ENCODE data around the gene ARMC12. TPM values are rescaled to one million over a fixed set of nuclear protein-coding genes. Genes with fewer than 3 reads are reported as not detected.
"Not testable (repeated sequence)": the region's sequence is repeated elsewhere in the genome, so short reads cannot be mapped to it uniquely, and the experiment has no call there.

ARMC12 gene, protein sequence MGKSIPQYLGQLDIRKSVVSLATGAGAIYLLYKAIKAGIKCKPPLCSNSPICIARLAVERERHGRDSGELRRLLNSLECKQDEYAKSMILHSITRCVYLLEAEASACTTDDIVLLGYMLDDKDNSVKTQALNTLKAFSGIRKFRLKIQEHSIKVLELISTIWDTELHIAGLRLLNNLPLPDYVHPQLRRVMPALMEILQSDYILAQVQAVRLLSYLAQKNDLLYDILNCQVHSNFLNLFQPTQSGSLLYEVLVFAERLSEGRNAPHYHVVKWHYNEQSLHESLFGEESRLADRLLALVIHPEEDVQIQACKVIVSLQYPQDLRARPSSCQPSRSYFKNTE
- under 1 TPM in 1 of 4 donors, not detected in 3; 0.31 TPM for total RNA-seq
- polyA plus RNA-seq, result 0.32 TPM
- long read RNA-seq, donor 1, result 0 reads
- long read RNA-seq, donor 2, result 0 reads
- long read RNA-seq, donor 3, partial matches to known transcripts, result 0 of 1 reads
- long read RNA-seq, donor 3, other reads (novel, unspliced or antisense), result 1 of 1 reads
- long read RNA-seq, donor 4, result 0 reads

GRCh38 chr6:35736982-35737412 lies at the start of gene ARMC12:
Gene ARMC12, plus strand, starts transcription at chr6:35737032. Its CDS starts 77 bp downstream, at chr6:35737109.
- Histone ChIP-seq H3K27ac (ENCODE audit: low read length) (no peak within 1 kb of the TSS), H3K27me3 (ENCODE audit: control insufficient read depth, insufficient read depth) (no peaks in the 10 kb centered on the region), H3K9me3 (ENCODE audit: control insufficient read depth, low read length) (no peaks in the 10 kb centered on the region), H3K4me3 (ENCODE audit: low read length) (no peak within 1 kb of the TSS), H3K4me1 (ENCODE audit: control insufficient read depth, insufficient read depth, low read length) (peaks cover 12% of the 10 kb centered on the region)
- peak in 2 of 3 donors; percentile 37 to 43 for DNase-seq
- ATAC-seq, result peak in 1 of 2 donors; percentile 0
- intact Hi-C loops (cut with DNase I), result loop anchor here (1.0 to 5.0 kb wide), 6 partner anchors 152 to 215 kb away; no protein-coding TSS in a partner anchor
- WGBS, result 93% methylated on average over 10 of the region's 10 CpGs

- ATAC-seq, result peak; percentile 6 to 35
- intact Hi-C loops (cut with DNase I), result loop anchor here (2.0 to 10.0 kb wide), 6 partner anchors 37 to 103 kb away; no protein-coding TSS in a partner anchor
- WGBS, result under 1% methylated on average over 100 of the region's 100 CpGs
Measured at GRCh38 chr6:35687658-35688604, 48.9 kb upstream of the ARMC12 start.

DNA sequence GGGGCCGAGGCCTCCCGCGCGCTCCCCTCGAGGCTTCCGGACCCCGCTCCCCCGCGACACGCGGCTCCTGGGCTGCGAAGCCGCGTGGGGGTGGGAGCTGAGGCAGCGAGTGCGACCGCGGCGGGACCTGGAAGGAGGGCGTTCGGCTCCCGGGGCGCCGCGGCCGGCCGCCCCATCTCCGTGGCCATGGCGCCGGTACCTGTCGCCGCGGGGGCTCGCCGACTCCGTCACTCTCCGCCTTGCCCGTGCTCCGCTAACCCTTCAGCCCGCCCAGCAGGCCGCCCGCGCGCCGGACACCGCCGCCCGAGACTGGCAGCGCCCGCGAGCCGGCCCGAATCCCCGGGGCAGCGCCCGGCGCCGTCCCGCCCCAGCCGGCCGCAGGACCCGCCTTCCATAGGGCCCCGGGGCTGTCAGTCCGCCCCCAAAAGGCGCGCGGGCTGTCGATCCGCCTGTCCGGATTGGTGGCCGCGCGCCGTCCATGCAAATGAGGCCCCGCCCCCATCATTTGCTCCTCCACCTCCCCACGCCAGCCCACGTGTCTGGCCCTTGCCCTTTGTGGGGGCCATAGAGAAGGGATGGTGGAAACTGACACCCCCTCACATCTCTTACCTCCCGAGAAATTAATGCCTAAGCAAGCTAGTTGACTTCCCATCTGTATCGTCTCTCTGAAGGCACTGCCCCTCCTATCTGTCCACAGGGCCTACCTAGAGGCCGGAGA lies 48.1 kb upstream of the ARMC12 start, which contains the start of gene FKBP5:
Gene FKBP5 (minus strand): TSS at position 311 of the 718 bp plus-strand sequence. CDS start 46,091 bp downstream, outside the sequence.
- DNase-seq (peak; percentile 97 to 99 (median 98)), ATAC-seq (peak; percentile 95 to 96)
- intact Hi-C loops (cut with DNase I), result loop anchor here (2.0 to 10.0 kb wide), 6 partner anchors 36 to 104 kb away; no protein-coding TSS in a partner anchor
- Histone ChIP-seq H3K4me3 (ENCODE audit: low read length) (peak within 1 kb of the TSS; percentile 86), H3K27ac (ENCODE audit: low read length) (peak within 1 kb of the TSS; percentile 99), H3K9me3 (ENCODE audit: control insufficient read depth, low read length) (no peaks in the 10 kb centered on the region), H3K27me3 (ENCODE audit: control insufficient read depth, insufficient read depth) (no peaks in the 10 kb centered on the region), H3K4me1 (ENCODE audit: control insufficient read depth, insufficient read depth, low read length) (peaks cover 14% of the 10 kb centered on the region)
- 1% methylated on average over 79 of the region's 80 CpGs for WGBS

More at GRCh38 chr6:35687658-35688604, 48.9 kb upstream of the ARMC12 start:
- H3K27me3 ChIP-seq (ENCODE audit: control insufficient read depth, insufficient read depth), result no peaks in the 10 kb centered on the region
- no peaks in the 10 kb centered on the region for H3K9me3 ChIP-seq (ENCODE audit: control insufficient read depth, low read length)
- peak; percentile 50 to 81 (median 74) for DNase-seq
- peaks cover 14% of the 10 kb centered on the region for H3K4me1 ChIP-seq (ENCODE audit: control insufficient read depth, insufficient read depth, low read length)
- peak overlapping the region; percentile 99 for H3K27ac ChIP-seq (ENCODE audit: low read length)
- peak overlapping the region; percentile 86 for H3K4me3 ChIP-seq (ENCODE audit: low read length)

- WGBS, result 96% methylated on average over 16 of the region's 16 CpGs
- ATAC-seq; H3K4me3 ChIP-seq (ENCODE audit: low read length); H3K27me3 ChIP-seq (ENCODE audit: control insufficient read depth, insufficient read depth); intact Hi-C loops (cut with DNase I); DNase-seq; H3K27ac ChIP-seq (ENCODE audit: low read length); H3K9me3 ChIP-seq (ENCODE audit: control insufficient read depth, low read length): not testable (repeated sequence)
- H3K4me1 ChIP-seq (ENCODE audit: control insufficient read depth, insufficient read depth, low read length), result peaks cover 11% of the 10 kb centered on the region
Measured at GRCh38 chr6:35690006-35690405, 46.8 kb upstream of the ARMC12 start.

DNA sequence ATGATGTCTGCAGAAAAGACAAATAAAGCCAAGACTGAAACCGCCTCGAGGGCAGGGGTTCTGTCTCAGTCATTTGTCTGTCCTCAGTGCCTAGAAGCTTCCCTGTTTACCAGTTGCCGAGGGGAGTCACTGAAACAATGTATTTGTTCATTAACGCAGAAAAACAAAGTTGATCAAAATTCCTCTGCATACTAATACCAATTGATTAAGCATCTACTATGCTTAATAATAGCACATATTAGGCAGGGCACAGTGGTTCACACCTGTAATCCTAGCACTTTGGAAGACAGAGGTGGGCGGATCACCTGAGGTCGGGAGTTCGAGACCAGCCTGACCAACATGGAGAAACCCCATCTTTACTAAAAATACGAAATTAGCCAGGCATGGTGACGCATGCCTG lies 46.3 kb upstream of the ARMC12 start:
- H3K27ac ChIP-seq (ENCODE audit: low read length), result no peak overlapping the region
- WGBS, result 97% methylated on average over 9 of the region's 9 CpGs
- no peaks in the 10 kb centered on the region for H3K27me3 ChIP-seq (ENCODE audit: control insufficient read depth, insufficient read depth)

DNA sequence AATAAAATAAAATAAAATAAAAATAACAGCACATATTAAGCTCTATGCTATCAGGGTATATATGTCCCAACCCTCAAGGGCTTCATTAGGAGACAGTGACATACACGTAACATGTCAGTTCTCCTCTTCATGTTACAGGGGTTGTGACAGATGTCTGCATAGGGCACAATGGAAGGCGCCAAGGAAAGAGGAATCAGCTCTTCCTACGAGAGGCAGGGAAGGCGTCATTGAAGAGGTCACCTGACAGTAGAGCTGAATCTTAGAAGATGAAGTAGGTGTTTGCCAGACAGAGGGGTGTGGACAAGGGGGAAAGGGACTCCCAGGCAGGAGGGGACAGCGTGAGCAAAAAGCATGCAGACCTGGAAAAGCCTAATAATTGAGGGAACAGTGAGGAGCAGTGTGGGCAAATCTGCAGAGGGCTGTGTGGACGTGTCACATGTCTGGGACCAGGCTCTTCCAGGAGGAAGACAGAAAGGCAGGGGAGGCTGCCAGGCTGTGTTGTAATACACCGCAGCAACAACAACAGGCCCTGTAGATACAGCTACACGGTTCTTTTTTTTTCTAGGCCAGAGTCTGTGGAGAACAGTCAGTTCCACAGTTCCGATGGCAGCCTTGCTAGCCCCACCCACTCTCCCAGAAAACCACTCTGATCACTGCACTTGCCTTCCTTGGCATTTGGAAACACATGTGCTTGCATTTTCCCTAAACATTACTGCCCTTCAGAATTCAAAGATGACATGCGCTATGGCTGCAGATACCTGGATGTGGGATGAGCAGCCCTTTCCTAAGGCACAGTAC lies 45.6 kb upstream of the ARMC12 start:
- no peak overlapping the region for H3K4me3 ChIP-seq (ENCODE audit: low read length)

More for the DNA sequence above, 46.3 kb upstream of the ARMC12 start:
- Histone ChIP-seq H3K9me3 (ENCODE audit: control insufficient read depth, low read length) (no peaks in the 10 kb centered on the region), H3K4me3 (ENCODE audit: low read length) (no peak overlapping the region), H3K4me1 (ENCODE audit: control insufficient read depth, insufficient read depth, low read length) (peaks cover 11% of the 10 kb centered on the region)
- DNase-seq, result no peak
- ATAC-seq, result no peak
- intact Hi-C loops (cut with DNase I), result no loop called here

GRCh38 chr6:35694462-35694861 lies 42.4 kb upstream of the ARMC12 start:
- Histone ChIP-seq H3K27me3 (ENCODE audit: control insufficient read depth, insufficient read depth) (no peaks in the 10 kb centered on the region), H3K4me3 (ENCODE audit: low read length) (no peak overlapping the region), H3K9me3 (ENCODE audit: control insufficient read depth, low read length) (no peaks in the 10 kb centered on the region), H3K4me1 (ENCODE audit: control insufficient read depth, insufficient read depth, low read length) (peaks cover 6% of the 10 kb centered on the region), H3K27ac (ENCODE audit: low read length) (no peak overlapping the region)
- intact Hi-C loops (cut with DNase I), result no loop called here
- WGBS, result 85% methylated on average over 2 of the region's 2 CpGs
- DNase-seq (no peak), ATAC-seq (no peak)

More for the DNA sequence above, 45.6 kb upstream of the ARMC12 start:
- peak overlapping the region; percentile 96 for H3K27ac ChIP-seq (ENCODE audit: low read length)
- intact Hi-C loops (cut with DNase I), result no loop called here
- H3K4me1 ChIP-seq (ENCODE audit: control insufficient read depth, insufficient read depth, low read length), result peaks cover 11% of the 10 kb centered on the region
- peak; percentile 81 to 84 for ATAC-seq
- 43% methylated on average over 10 of the region's 10 CpGs for WGBS
- DNase-seq, result peak; percentile 92 to 97 (median 93)
- no peaks in the 10 kb centered on the region for H3K9me3 ChIP-seq (ENCODE audit: control insufficient read depth, low read length)
- H3K27me3 ChIP-seq (ENCODE audit: control insufficient read depth, insufficient read depth), result no peaks in the 10 kb centered on the region

- H3K4me1 ChIP-seq (ENCODE audit: control insufficient read depth, insufficient read depth, low read length); ATAC-seq; H3K27me3 ChIP-seq (ENCODE audit: control insufficient read depth, insufficient read depth); intact Hi-C loops (cut with DNase I); H3K27ac ChIP-seq (ENCODE audit: low read length); DNase-seq; H3K9me3 ChIP-seq (ENCODE audit: control insufficient read depth, low read length); H3K4me3 ChIP-seq (ENCODE audit: low read length): not testable (repeated sequence)
- 88% methylated on average over 7 of the region's 7 CpGs for WGBS
Measured at GRCh38 chr6:35698430-35698829, 38.4 kb upstream of the ARMC12 start.

GRCh38 chr6:35698858-35699257 lies 38.0 kb upstream of the ARMC12 start:
- 86% methylated on average over 3 of the region's 3 CpGs for WGBS
- ATAC-seq, result no peak
- intact Hi-C loops (cut with DNase I), result no loop called here
- Histone ChIP-seq H3K9me3 (ENCODE audit: control insufficient read depth, low read length) (no peaks in the 10 kb centered on the region), H3K27me3 (ENCODE audit: control insufficient read depth, insufficient read depth) (no peaks in the 10 kb centered on the region), H3K27ac (ENCODE audit: low read length) (no peak overlapping the region), H3K4me3 (ENCODE audit: low read length) (no peak overlapping the region), H3K4me1 (ENCODE audit: control insufficient read depth, insufficient read depth, low read length) (no peaks in the 10 kb centered on the region)
- no peak for DNase-seq

Data from right cardiac atrium (tissue), 5 donors.